ENCODE measurements around the gene GAN. TPM values are rescaled to one million over a fixed set of nuclear protein-coding genes. Genes with fewer than 3 reads are reported as not detected.

Gene GAN
- total RNA-seq, 3 donors from 2014 or later = 15.5 to 23.2 (median 21.1) TPM

DNA sequence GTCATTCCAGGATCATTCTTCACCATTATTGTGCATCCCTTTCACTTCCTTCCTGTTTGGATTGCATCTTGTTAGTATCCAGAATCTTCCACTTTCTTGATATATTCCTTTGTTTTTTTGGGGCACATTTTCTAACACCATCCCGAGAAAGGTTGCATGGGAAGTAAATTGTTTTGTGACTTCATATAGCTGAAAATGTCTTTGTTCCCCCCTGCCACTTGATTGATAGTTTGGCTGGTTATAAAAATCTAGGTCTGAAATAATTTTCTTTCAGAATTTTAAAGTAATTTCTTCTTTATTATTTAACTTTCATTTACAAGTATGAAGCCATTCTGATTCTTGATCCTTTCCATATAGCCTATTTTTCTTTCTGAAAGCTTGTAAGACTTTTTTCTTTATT lies 32.7 kb downstream of the GAN start:
- Histone ChIP-seq H3K4me1 (ENCODE audit: low read depth) (no peaks in the 10 kb centered on the region), H3K9me3 (peaks cover 35% of the 10 kb centered on the region), H3K36me3 (ENCODE audit: low read depth) (no peaks in the 10 kb centered on the region), H3K4me3 (no peak overlapping the region)
- ATAC-seq (no peak), DNase-seq (no peak)
- TF ChIP-seq, protein P1, sequence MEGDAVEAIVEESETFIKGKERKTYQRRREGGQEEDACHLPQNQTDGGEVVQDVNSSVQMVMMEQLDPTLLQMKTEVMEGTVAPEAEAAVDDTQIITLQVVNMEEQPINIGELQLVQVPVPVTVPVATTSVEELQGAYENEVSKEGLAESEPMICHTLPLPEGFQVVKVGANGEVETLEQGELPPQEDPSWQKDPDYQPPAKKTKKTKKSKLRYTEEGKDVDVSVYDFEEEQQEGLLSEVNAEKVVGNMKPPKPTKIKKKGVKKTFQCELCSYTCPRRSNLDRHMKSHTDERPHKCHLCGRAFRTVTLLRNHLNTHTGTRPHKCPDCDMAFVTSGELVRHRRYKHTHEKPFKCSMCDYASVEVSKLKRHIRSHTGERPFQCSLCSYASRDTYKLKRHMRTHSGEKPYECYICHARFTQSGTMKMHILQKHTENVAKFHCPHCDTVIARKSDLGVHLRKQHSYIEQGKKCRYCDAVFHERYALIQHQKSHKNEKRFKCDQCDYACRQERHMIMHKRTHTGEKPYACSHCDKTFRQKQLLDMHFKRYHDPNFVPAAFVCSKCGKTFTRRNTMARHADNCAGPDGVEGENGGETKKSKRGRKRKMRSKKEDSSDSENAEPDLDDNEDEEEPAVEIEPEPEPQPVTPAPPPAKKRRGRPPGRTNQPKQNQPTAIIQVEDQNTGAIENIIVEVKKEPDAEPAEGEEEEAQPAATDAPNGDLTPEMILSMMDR (IDR thresholded peaks at IDR 0.05) = no peak
- intact Hi-C loops (cut with DNase I, micrococcal nuclease) = no loop called here

DNA sequence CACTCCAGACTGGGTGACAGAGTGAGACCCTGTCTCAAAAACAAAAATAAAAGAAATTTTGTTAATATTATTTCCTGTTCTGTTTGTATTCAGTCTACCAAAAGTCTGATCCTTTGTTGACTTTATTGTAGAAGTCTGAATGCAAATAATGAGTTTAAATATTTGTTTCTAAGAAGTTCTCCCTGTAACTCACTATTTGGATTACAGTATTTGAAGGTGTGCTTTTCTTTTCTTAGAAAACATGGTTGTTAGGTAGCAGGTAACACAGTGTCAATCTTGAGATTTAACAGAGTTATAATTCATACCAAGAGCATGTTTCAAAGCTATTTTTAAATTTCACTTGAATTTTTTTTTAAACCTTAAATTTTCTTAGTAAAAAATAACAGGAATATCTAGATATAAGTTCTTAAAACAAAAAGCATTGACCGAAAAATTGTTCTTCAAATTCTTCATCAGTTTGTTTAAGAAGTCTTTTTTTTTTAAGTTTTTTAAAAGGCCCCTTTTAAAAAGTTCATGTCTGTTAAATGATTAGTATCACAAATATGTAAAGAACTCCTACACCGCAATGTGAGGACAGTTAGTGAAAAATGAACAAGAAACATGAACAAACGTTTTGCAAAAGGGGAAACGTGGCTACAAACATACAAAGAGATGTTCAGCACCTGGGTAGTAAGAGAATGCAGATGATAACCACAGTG lies 35.0 kb downstream of the GAN start:
- DNase-seq = no peak
- no peak for ATAC-seq
- Histone ChIP-seq H3K4me1 (ENCODE audit: low read depth) (no peaks in the 10 kb centered on the region), H3K36me3 (ENCODE audit: low read depth) (no peaks in the 10 kb centered on the region), H3K4me3 (no peak overlapping the region), H3K9me3 (peaks cover 31% of the 10 kb centered on the region)
- TF ChIP-seq, protein P1 (IDR thresholded peaks at IDR 0.05) = no peak
- intact Hi-C loops (cut with DNase I, micrococcal nuclease) = no loop called here

DNA sequence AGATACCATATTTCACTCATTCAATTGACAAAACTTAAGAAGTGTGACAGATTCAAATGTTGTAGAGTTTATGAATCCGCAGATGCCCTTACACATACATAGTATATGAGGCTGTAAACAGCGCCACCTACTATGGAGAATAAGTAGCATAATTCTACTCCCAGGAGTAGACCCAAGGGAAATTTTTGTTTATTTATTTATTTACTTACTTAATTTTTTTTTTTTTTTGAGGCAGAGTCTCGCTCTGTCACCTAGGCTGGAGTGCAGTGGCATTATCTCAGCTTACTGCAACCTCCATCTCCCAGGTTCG lies 35.5 kb downstream of the GAN start:
- no peaks in the 10 kb centered on the region for H3K4me1 ChIP-seq (ENCODE audit: low read depth)
- peak in 1 of 3 donors; percentile 20 for DNase-seq
- TF ChIP-seq, protein P1 (IDR thresholded peaks at IDR 0.05) = no peak
- intact Hi-C loops (cut with DNase I, micrococcal nuclease) = no loop called here
- ATAC-seq = no peak
- H3K9me3 ChIP-seq = peaks cover 26% of the 10 kb centered on the region
- H3K4me3 ChIP-seq = no peak overlapping the region
- no peaks in the 10 kb centered on the region for H3K36me3 ChIP-seq (ENCODE audit: low read depth)

DNA sequence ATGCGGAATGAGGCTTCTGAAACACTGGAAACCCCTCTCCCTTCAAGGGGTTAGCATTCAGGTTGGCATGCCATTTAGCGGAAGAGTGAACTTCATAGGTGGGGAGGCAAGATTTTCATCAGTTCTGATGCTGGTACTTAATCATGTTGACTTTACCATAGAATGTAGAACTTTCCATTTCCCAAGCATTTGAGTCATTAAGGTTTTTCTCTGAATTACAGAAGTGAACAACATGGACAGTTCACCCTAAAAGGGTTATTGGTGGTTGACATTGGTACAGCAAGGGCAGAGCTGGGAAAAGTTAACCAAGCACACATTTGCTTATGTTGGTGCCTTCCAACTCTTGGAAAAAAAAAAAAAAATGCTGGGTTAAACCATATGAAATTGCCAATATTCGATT lies 39.1 kb downstream of the GAN start:
- no peaks in the 10 kb centered on the region for H3K9me3 ChIP-seq
- no peak for DNase-seq
- intact Hi-C loops (cut with DNase I, micrococcal nuclease) = no loop called here
- no peak overlapping the region for H3K4me3 ChIP-seq
- TF ChIP-seq, protein P1 (IDR thresholded peaks at IDR 0.05) = no peak
- ATAC-seq = no peak
- no peaks in the 10 kb centered on the region for H3K4me1 ChIP-seq (ENCODE audit: low read depth)
- no peaks in the 10 kb centered on the region for H3K36me3 ChIP-seq (ENCODE audit: low read depth)

DNA sequence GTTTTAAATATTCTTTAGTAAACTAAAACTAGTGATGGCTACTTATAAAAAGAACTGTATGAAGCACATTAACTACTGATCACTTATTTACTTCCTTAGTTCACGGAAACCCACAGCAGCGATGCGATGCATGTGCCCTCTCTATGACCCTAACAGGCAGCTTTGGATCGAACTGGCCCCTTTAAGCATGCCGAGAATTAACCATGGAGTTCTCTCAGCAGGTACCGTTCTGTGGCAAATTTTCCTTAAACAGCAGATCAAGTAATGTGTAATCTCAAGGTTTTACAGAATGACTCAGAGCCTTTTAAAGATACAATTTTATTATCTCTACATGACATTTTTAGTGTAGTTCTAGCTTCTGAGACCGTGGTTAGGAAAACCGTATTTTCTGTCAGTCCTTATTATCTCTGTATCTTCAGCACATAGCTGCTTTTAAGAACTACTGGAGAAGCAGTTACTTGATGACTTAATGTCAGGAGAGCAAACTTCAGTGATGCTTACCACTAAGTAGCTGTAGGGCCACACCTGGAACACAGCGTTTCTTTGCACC lies 43.0 kb downstream of the GAN start:
- DNase-seq = no peak
- no peak for ATAC-seq
- no peaks in the 10 kb centered on the region for H3K9me3 ChIP-seq
- intact Hi-C loops (cut with DNase I, micrococcal nuclease) = no loop called here
- H3K36me3 ChIP-seq (ENCODE audit: low read depth) = no peaks in the 10 kb centered on the region
- no peak overlapping the region for H3K4me3 ChIP-seq
- TF ChIP-seq, protein P1 (IDR thresholded peaks at IDR 0.05) = no peak
- H3K4me1 ChIP-seq (ENCODE audit: low read depth) = no peaks in the 10 kb centered on the region
